Muscle of leg (tissue), 11 donors: ENCODE measurements around the gene IKZF2. TPM values are rescaled to one million over a fixed set of nuclear protein-coding genes. Genes with fewer than 3 reads are reported as not detected.

Experiments used
- DNase-seq: peaks from one replicate; pipeline ENCODE4 v3.0.0; 2013
- H3K27ac ChIP-seq: one replicate; pipeline ENCODE4 v1.5.1; 2013; ENCODE audit warnings: mild to moderate bottlenecking, low read length, control low read depth
- H3K27me3 ChIP-seq: one replicate; pipeline ENCODE4 v1.6.1; 2013; ENCODE audit warnings: low read length; ENCODE audit not compliant: control insufficient read depth, insufficient read depth
- H3K36me3 ChIP-seq: one replicate; pipeline ENCODE4 v1.6.1; 2013; ENCODE audit warnings: low read length; ENCODE audit not compliant: control insufficient read depth, insufficient read depth
- H3K4me1 ChIP-seq: one replicate; pipeline ENCODE4 v1.6.1; 2013; ENCODE audit warnings: low read length; ENCODE audit not compliant: control insufficient read depth, insufficient read depth
- H3K4me3 ChIP-seq: one replicate; pipeline ENCODE4 v1.5.1; 2013; ENCODE audit warnings: low read length, control low read depth
- H3K9me3 ChIP-seq: replicated peaks from 2 replicates; pipeline ENCODE4 v1.6.1; 2013; ENCODE audit warnings: low read depth, low read length; ENCODE audit not compliant: control insufficient read depth
- WGBS: methylation state at CpG from one replicate; pipeline ENCODE4 v1.1.5; 2013; ENCODE audit warnings: missing lambda C conversion rate; ENCODE audit not compliant: insufficient coverage; 5-methylcytosine and 5-hydroxymethylcytosine counted together
- polyA plus RNA-seq, 8 donors: library from polyadenylated mRNA; unstranded; fragments of 120-200 nt; gene quantifications; one replicate each; pipeline versions ENCODE4 v1.2.1 to v1.2.3, GENCODE V29; 2013; ENCODE audit warnings: inconsistent platforms in 1 of 8, low replicate concordance in 1 of 8; ENCODE audit not compliant: insufficient read length in 8 of 8, insufficient read depth in 1 of 8
- total RNA-seq: library from RNA; stranded (reverse); fragments of 120-200 nt; gene quantifications from one replicate; pipeline ENCODE4 v1.2.4, GENCODE V29; 2013

Gene IKZF2
- total and polyA plus RNA-seq, 9 donors: 1.8 to 5.1 (median 3.0) TPM

- no peaks in the 10 kb centered on the region for H3K27me3 ChIP-seq
- no peaks in the 10 kb centered on the region for H3K4me1 ChIP-seq
- WGBS: no CpG with 5 or more reads among the region's 2 CpGs
- H3K36me3 ChIP-seq: no peaks in the 10 kb centered on the region
- H3K4me3 ChIP-seq: no peak overlapping the region
- no peaks in the 10 kb centered on the region for H3K9me3 ChIP-seq
- no peak for DNase-seq
- no peak overlapping the region for H3K27ac ChIP-seq
Measured at GRCh38 chr2:213019368-213019767, 132.0 kb downstream of the IKZF2 start.

- Histone ChIP-seq H3K9me3 (no peaks in the 10 kb centered on the region), H3K4me3 (no peak overlapping the region), H3K4me1 (no peaks in the 10 kb centered on the region), H3K27ac (no peak overlapping the region), H3K36me3 (no peaks in the 10 kb centered on the region), H3K27me3 (no peaks in the 10 kb centered on the region)
- DNase-seq: no peak
Measured at GRCh38 chr2:213018340-213018901, 133.0 kb downstream of the IKZF2 start.

- no peak overlapping the region for H3K27ac ChIP-seq
- H3K4me1 ChIP-seq: no peaks in the 10 kb centered on the region
- H3K9me3 ChIP-seq: no peaks in the 10 kb centered on the region
- no CpG with 5 or more reads among the region's 1 CpG for WGBS
- H3K36me3 ChIP-seq: no peaks in the 10 kb centered on the region
- no peak overlapping the region for H3K4me3 ChIP-seq
- DNase-seq: no peak
- H3K27me3 ChIP-seq: no peaks in the 10 kb centered on the region
Measured at GRCh38 chr2:213017404-213017803, 134.0 kb downstream of the IKZF2 start.

GRCh38 chr2:213016984-213017351 lies 134.4 kb downstream of the IKZF2 start:
- no peak for DNase-seq
- Histone ChIP-seq H3K9me3 (no peaks in the 10 kb centered on the region), H3K36me3 (no peaks in the 10 kb centered on the region), H3K27me3 (no peaks in the 10 kb centered on the region), H3K4me3 (no peak overlapping the region), H3K4me1 (no peaks in the 10 kb centered on the region), H3K27ac (no peak overlapping the region)
- WGBS: 80% methylated on average over 1 of the region's 4 CpGs

- no peak for DNase-seq
- no peak overlapping the region for H3K27ac ChIP-seq
- H3K4me1 ChIP-seq: no peaks in the 10 kb centered on the region
- no peaks in the 10 kb centered on the region for H3K36me3 ChIP-seq
- no peaks in the 10 kb centered on the region for H3K27me3 ChIP-seq
- no peak overlapping the region for H3K4me3 ChIP-seq
- no peaks in the 10 kb centered on the region for H3K9me3 ChIP-seq
- no CpG with 5 or more reads among the region's 3 CpGs for WGBS
Measured at GRCh38 chr2:213016166-213016983, 135.0 kb downstream of the IKZF2 start.

GRCh38 chr2:213015387-213016165 lies 135.8 kb downstream of the IKZF2 start:
- no peaks in the 10 kb centered on the region for H3K27me3 ChIP-seq
- no peak overlapping the region for H3K4me3 ChIP-seq
- WGBS: 80% methylated on average over 1 of the region's 7 CpGs
- H3K4me1 ChIP-seq: no peaks in the 10 kb centered on the region
- H3K9me3 ChIP-seq: no peaks in the 10 kb centered on the region
- DNase-seq: no peak
- H3K36me3 ChIP-seq: no peaks in the 10 kb centered on the region
- no peak overlapping the region for H3K27ac ChIP-seq

GRCh38 chr2:213013979-213014378 lies 137.4 kb downstream of the IKZF2 start:
- Histone ChIP-seq H3K36me3 (no peaks in the 10 kb centered on the region), H3K4me1 (no peaks in the 10 kb centered on the region), H3K4me3 (no peak overlapping the region), H3K9me3 (no peaks in the 10 kb centered on the region), H3K27ac (no peak overlapping the region), H3K27me3 (no peaks in the 10 kb centered on the region)
- WGBS: no CpG with 5 or more reads among the region's 2 CpGs
- no peak for DNase-seq

- H3K36me3 ChIP-seq: peaks cover 5% of the 10 kb centered on the region
- H3K4me3 ChIP-seq: no peak overlapping the region
- H3K9me3 ChIP-seq: no peaks in the 10 kb centered on the region
- no peaks in the 10 kb centered on the region for H3K4me1 ChIP-seq
- no peak overlapping the region for H3K27ac ChIP-seq
- DNase-seq: no peak
- 100% methylated on average over 1 of the region's 1 CpG for WGBS
- H3K27me3 ChIP-seq: no peaks in the 10 kb centered on the region
Measured at GRCh38 chr2:213011505-213011904, 139.9 kb downstream of the IKZF2 start.

- peaks cover 5% of the 10 kb centered on the region for H3K36me3 ChIP-seq
- no CpG with 5 or more reads among the region's 1 CpG for WGBS
- no peaks in the 10 kb centered on the region for H3K4me1 ChIP-seq
- DNase-seq: no peak
- no peaks in the 10 kb centered on the region for H3K9me3 ChIP-seq
- no peak overlapping the region for H3K27ac ChIP-seq
- no peak overlapping the region for H3K4me3 ChIP-seq
- no peaks in the 10 kb centered on the region for H3K27me3 ChIP-seq
Measured at GRCh38 chr2:213010106-213010779, 141.2 kb downstream of the IKZF2 start.

- Histone ChIP-seq H3K4me1 (no peaks in the 10 kb centered on the region), H3K36me3 (peaks cover 5% of the 10 kb centered on the region), H3K4me3 (no peak overlapping the region), H3K9me3 (no peaks in the 10 kb centered on the region), H3K27ac (no peak overlapping the region), H3K27me3 (no peaks in the 10 kb centered on the region)
- WGBS: 61% methylated on average over 4 of the region's 5 CpGs
- no peak for DNase-seq
Measured at GRCh38 chr2:213007290-213007838, 144.0 kb downstream of the IKZF2 start.
